Sigmoid colon (tissue), 4 donors: ENCODE data around the gene TOMM7.

Experiments used
- CTCF ChIP-seq, 4 experiments: fragments of 450-650 bp in 3 of 4; fragments of 200-600 bp in 1 of 4; IDR thresholded peaks; one replicate each; pipeline ENCODE4 v1.5.1; 2016 to 2019; ENCODE audit warnings: antibody characterized with exemption in 4 of 4, mild to moderate bottlenecking in 3 of 4, moderate library complexity in 2 of 4
- POLR2A ChIP-seq, 2 donors: fragments of 450-650 bp; IDR thresholded peaks; one replicate each; pipeline ENCODE4 v1.6.1; 2016; ENCODE audit warnings: antibody characterized with exemption in 2 of 2, mild to moderate bottlenecking in 2 of 2, moderate library complexity in 2 of 2
- POLR2AphosphoS5 ChIP-seq, 4 donors: sonication (generic); formaldehyde crosslinking; IDR thresholded peaks; one replicate each; pipeline ENCODE4 v1.6.1; 2017; ENCODE audit warnings: antibody characterized with exemption in 4 of 4

GRCh38 chr7:22868509-22868908, 45.9 kb upstream of the TOMM7 start:
- no peak for TF ChIP-seq POLR2A (IDR thresholded peaks at IDR 0.05)
- TF ChIP-seq CTCF (IDR thresholded peaks at IDR 0.05): no peak
- TF ChIP-seq POLR2AphosphoS5 (IDR thresholded peaks at IDR 0.05): no peak
